ENCODE data around the gene LACTBL1. TPM values are rescaled to one million over a fixed set of nuclear protein-coding genes. Genes with fewer than 3 reads are reported as not detected.

LACTBL1 gene
- total and polyA plus RNA-seq, 2 of the 8 experiments (the other 6 are each of a cell fraction or from before 2014, with no cell fraction given) = not detected

GRCh38 chr1:23018661-23019093 lies 46.0 kb upstream of the LACTBL1 start:
- peaks cover 0 to 3% (median 0%) of the 10 kb centered on the region in 4 experiments; a peak in 2 of 8 replicates for H3K36me3 ChIP-seq (ENCODE audit: control insufficient read depth in 2 of 4, insufficient read depth in 4 of 4, low read length in 3 of 4)
- H4K8ac ChIP-seq (ENCODE audit: extremely low read depth, insufficient read depth, low read length) = no peak overlapping the region
- H3K4me2 ChIP-seq (ENCODE audit: insufficient read depth in 1 of 2, low read depth in 2 of 2, low read length in 2 of 2) = peak overlapping the region; percentile 77 to 89
- H3K79me1 ChIP-seq (ENCODE audit: low read depth, low read length) = no peaks in the 10 kb centered on the region
- no peak overlapping the region for H2BK120ac ChIP-seq (replicated peaks; ENCODE audit: low read depth, low read length)
- H3K79me2 ChIP-seq (ENCODE audit: control insufficient read depth in 1 of 2, insufficient read depth in 2 of 2, low read length in 2 of 2) = peaks cover 38 to 47% of the 10 kb centered on the region in 2 experiments
- FAIRE-seq = no peak
- peak overlapping the region; percentile 74 for H4K5ac ChIP-seq (ENCODE audit: insufficient read length, low read depth, low read length)
- peaks cover 0 to 14% of the 10 kb centered on the region in 2 experiments; a peak in 2 of 4 replicates for H3K9me3 ChIP-seq (ENCODE audit: insufficient read depth in 2 of 2, low read depth in 1 of 2, low read length in 1 of 2)
- peaks cover 0 to 5% (median 2%) of the 10 kb centered on the region in 4 experiments; a peak in 3 of 7 replicates for H3K4me1 ChIP-seq (replicated peaks in 1 of 4; ENCODE audit: control insufficient read depth in 3 of 4, insufficient read depth in 4 of 4, low read length in 3 of 4)
- ChIA-PET POLR2A (ENCODE audit: partially characterized antibody) (interaction anchor here (0.6 to 2.9 kb wide), 12 partner anchors 9 to 673 kb away, joined by 3 to 18 read pairs (median 5); partner anchors contain the start of gene RPL11), CTCF (ENCODE audit: partially characterized antibody) (interaction anchor here (0.6 kb wide), 1 partner anchor 252 kb away, joined by 3 read pairs; no protein-coding TSS in a partner anchor)
- H3K4me3 ChIP-seq (ENCODE audit: extremely low read depth in 1 of 4, insufficient read depth in 2 of 4, low read depth in 3 of 4, low read length in 4 of 4) = peak overlapping the region; percentile 67 to 96 (median 96)
- H2AK5ac ChIP-seq (ENCODE audit: low read depth, low read length) = no peak overlapping the region
- H3K27me3 ChIP-seq (replicated peaks in 1 of 4; ENCODE audit: control insufficient read depth in 3 of 4, extremely low read depth in 1 of 4, insufficient read depth in 3 of 4, low read length in 3 of 4) = no peaks in the 10 kb centered on the region
- 55% methylated on average over 10 of the region's 10 CpGs; no CpG with 5 or more reads in 1 of the 2 experiments for WGBS, 2 experiments (ENCODE audit: extremely low coverage in 1 of 2, insufficient coverage in 1 of 2, insufficient read length in 1 of 2, insufficient replicate concordance in 2 of 2, low coverage in 1 of 2, low lambda C conversion rate in 2 of 2, missing lambda C conversion rate in 1 of 2)
- H4K20me1 ChIP-seq (replicated peaks in 1 of 2; ENCODE audit: control insufficient read depth in 1 of 2, insufficient read depth in 2 of 2, low read length in 2 of 2) = peaks cover 0 to 3% of the 10 kb centered on the region in 2 experiments
- peak overlapping the region; percentile 86 for H3K27ac ChIP-seq (ENCODE audit: low read depth, low read length)
- H2BK12ac ChIP-seq (ENCODE audit: low read depth, low read length) = no peak overlapping the region
- peaks cover 5% of the 10 kb centered on the region; the same call in 1 of the 2 replicates for H3K23me2 ChIP-seq (ENCODE audit: low read depth, low read length)
- H3K23ac ChIP-seq (ENCODE audit: insufficient read length) = no peak overlapping the region
- H3K14ac ChIP-seq (ENCODE audit: insufficient read length) = no peak overlapping the region
- no peak overlapping the region for H3K18ac ChIP-seq (ENCODE audit: extremely low read depth, low read length)
- H4K91ac ChIP-seq (replicated peaks; ENCODE audit: insufficient read length, low read length) = no peak overlapping the region
- H2BK20ac ChIP-seq (ENCODE audit: low read length) = no peak overlapping the region
- no peak overlapping the region for H3K4ac ChIP-seq (replicated peaks; ENCODE audit: insufficient read length, low read depth, low read length)
- H2BK15ac ChIP-seq (ENCODE audit: low read length) = no peak overlapping the region
- peak overlapping the region; percentile 96 for H2AFZ ChIP-seq (ENCODE audit: low read length)
- H3K56ac ChIP-seq (replicated peaks; ENCODE audit: insufficient read length, low read depth, low read length) = no peak overlapping the region
- peak overlapping the region; percentile 46 to 90 (median 82) for H3K9ac ChIP-seq (replicated peaks in 1 of 4; ENCODE audit: extremely low read depth in 1 of 4, low read depth in 3 of 4, low read length in 3 of 4)
- TF ChIP-seq BRCA1 (IDR thresholded peaks at IDR 0.05; ENCODE audit: low read depth, low read length) (no peak), HDAC2 (IDR thresholded peaks at IDR 0.05; ENCODE audit: borderline replicate concordance in 1 of 2, low read depth in 2 of 2, low read length in 2 of 2) (no peak), EGR1 (IDR thresholded peaks at IDR 0.05; ENCODE audit: borderline replicate concordance, low read depth, low read length) (no peak), MAX (IDR thresholded peaks at IDR 0.05) (no peak)
- H2BK5ac ChIP-seq (ENCODE audit: low read depth, low read length) = no peak overlapping the region
- DNase-seq (ENCODE audit: low read depth in 1 of 2, low spot score in 2 of 2) = no peak

Data from H1 (cell line).